HCT116 (cell line): ENCODE results near the gene CREBBP.

Experiments
- CTCF ChIP-seq, 3 experiments: fragments of 200-600 bp in 1 of 3; sonication (generic) in 1 of 3; IDR thresholded peaks in 2 of 3; conservative IDR thresholded peaks in 1 of 3; 2 replicates each; pipeline ENCODE4 v1.5.1; 2012 to 2017; ENCODE audit warnings: low read depth in 2 of 3, low read length in 2 of 3, antibody characterized with exemption in 1 of 3, borderline replicate concordance in 1 of 3, control low read depth in 1 of 3, mild to moderate bottlenecking in 1 of 3, mixed read lengths in 1 of 3, mixed run types in 1 of 3, moderate library complexity in 1 of 3; ENCODE audit not compliant: insufficient read depth in 1 of 3
- MAX ChIP-seq: IDR thresholded peaks from 2 replicates; pipeline ENCODE4 v1.6.1; 2012
- POLR2A ChIP-seq: IDR thresholded peaks from 2 replicates; pipeline ENCODE4 v1.7.0; 2011; ENCODE audit warnings: borderline replicate concordance; ENCODE audit not compliant: insufficient read depth, insufficient read length; ENCODE audit errors: extremely low read depth
- SIN3A ChIP-seq: IDR thresholded peaks from 2 replicates; pipeline ENCODE4 v1.6.1; 2012; ENCODE audit warnings: low read depth

DNA sequence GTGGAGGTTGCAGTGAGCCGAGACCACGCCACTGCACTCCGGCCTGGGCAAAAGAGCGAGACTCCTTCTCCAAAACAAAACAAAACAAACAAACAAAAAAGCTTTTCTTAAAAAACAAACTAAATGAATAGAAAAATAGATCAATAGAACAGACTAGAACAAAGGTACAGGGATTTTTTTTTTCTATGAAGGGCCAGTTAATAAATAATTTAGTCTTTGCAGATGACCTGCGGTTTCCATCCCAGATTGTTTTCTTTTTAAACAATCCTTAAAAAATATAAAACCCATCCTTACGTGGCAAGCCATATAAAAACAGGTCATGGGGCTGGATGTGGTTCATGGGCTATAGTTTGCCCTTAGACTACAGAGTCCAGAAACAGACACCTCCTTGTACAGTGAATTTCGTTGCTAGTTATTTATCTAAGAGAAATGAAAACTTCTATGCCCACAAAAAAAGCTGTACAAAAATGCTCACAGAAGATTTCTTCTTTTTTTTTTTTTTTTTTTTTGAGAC, 45.4 kb downstream of the CREBBP start:
- TF ChIP-seq CTCF (IDR thresholded peaks at IDR 0.05 in 2 of 3, conservative IDR thresholded peaks at IDR 0.05 in 1 of 3; ENCODE audit: borderline replicate concordance in 1 of 3, insufficient read depth in 1 of 3, low read depth in 2 of 3, low read length in 2 of 3) (no peak), POLR2A (no peak), MAX (no peak), SIN3A (no peak)
